ENCODE results near the gene CDH7.

- TF ChIP-seq CTCF (conservative IDR thresholded peaks at IDR 0.05) (no peak), EZH2 (IDR thresholded peaks at IDR 0.05; ENCODE audit: low read depth) (no peak)
Observed at GRCh38 chr18:65706646-65707045, 44.2 kb upstream of the CDH7 start.

Data from PC-9 (cell line).